Epithelial cell of esophagus (primary cell): ENCODE results near the gene ERMAP.

ENCODE experiments used
- DNase-seq: peaks from one replicate; pipeline ENCODE4 v3.0.0; 2010; ENCODE audit warnings: low read depth
- H3K4me3 ChIP-seq: 2 replicates; pipeline ENCODE4 v1.5.1; 2011; ENCODE audit warnings: mild to moderate bottlenecking, low read length, control low read depth
- CTCF ChIP-seq: IDR thresholded peaks from 2 replicates; pipeline ENCODE4 v1.5.1; 2011; ENCODE audit warnings: low read depth, mild to moderate bottlenecking, low read length, control low read depth, inconsistent platforms; ENCODE audit not compliant: insufficient read depth; ENCODE audit errors: missing control alignments

The ERMAP gene

GRCh38 chr1:42841440-42842147 lies 24.7 kb downstream of the ERMAP start:
- no peak for DNase-seq
- no peak for TF ChIP-seq CTCF
- no peak overlapping the region for H3K4me3 ChIP-seq

DNA sequence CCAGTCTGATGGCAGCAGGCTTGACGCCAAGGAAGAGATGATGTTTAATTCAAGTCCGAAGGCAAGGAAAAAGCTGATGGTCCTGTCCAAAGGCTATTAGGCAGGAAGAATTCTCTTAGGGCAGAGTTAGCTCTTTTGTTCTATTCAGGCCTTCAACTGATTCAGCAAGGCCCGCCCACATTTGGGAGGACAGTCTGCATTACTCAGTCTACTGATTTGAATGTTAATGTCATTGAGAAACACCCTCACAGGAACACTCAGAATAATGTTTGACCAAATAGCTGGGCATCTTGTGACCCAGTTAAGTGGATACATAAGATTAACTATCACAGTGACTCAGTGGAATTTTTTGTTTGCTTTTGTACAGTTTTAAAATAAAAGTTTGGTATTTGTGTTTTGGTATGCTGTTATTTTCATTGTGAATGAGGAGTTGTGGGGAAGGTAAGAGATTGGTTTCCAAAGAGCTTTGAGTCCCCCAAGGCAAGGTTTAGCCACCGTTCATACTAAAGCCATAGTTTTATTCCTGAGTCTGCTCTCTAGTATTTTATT lies 27.7 kb downstream of the ERMAP start:
- TF ChIP-seq CTCF = no peak
- DNase-seq = peak; percentile 73
- no peak overlapping the region for H3K4me3 ChIP-seq

DNA sequence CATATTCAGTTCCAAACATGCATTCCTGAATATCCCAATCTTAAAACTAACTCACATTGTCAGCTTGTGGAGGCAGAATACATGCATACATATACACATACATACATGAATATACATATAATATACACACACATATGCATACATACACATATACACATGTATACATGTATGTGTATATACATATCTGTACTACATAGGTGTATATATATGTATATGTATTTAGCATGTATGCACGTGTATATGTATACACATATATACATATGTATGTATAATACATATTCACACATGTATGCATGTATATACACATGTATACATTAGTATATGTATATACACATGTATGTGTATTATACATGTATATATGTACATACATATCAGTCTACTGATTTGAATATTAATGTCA lies 28.3 kb downstream of the ERMAP start:
- no peak overlapping the region for H3K4me3 ChIP-seq
- DNase-seq = no peak
- TF ChIP-seq CTCF = no peak

DNA sequence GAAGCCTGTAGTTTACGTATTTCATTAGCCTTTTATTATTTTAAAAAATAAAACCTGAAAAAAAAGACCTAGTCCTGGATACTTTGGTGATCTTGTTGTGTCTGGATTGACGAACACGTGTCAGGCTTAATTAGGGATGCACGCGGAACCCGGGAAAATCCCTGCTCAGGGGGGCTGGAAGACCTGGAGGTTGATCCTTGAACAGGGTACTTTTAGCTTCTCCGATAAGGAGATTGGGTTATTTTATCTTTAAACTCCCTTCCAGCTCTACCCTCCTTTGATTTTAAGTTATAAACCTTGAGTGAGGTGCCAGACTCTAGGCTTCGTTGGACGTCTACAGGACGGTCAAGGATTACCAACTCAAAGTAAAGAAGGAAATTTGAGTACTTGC lies 28.9 kb downstream of the ERMAP start:
- TF ChIP-seq CTCF = no peak
- H3K4me3 ChIP-seq = peak overlapping the region; percentile 88

GRCh38 chr1:42846257-42847110 lies 29.6 kb downstream of the ERMAP start, which contains the start of gene ZNF691:
TSS of gene ZNF691 (plus strand) at chr1:42846613. CDS start at chr1:42849659, 3,046 bp downstream.
- DNase-seq = peak; percentile 98
- peak; percentile 55 for TF ChIP-seq CTCF

More for the DNA sequence above, 28.9 kb downstream of the ERMAP start:
- peak; percentile 13 for DNase-seq

GRCh38 chr1:42847111-42847595 lies 30.2 kb downstream of the ERMAP start:
- no peak for TF ChIP-seq CTCF
- no peak for DNase-seq
- peak overlapping the region; percentile 88 for H3K4me3 ChIP-seq

More at GRCh38 chr1:42846257-42847110, 29.6 kb downstream of the ERMAP start, which contains the start of gene ZNF691:
- H3K4me3 ChIP-seq = peak within 1 kb of the TSS; percentile 88
